Endothelial cell of umbilical vein (primary cell): ENCODE measurements around the gene RIT2. TPM values are rescaled to one million over a fixed set of nuclear protein-coding genes. Genes with fewer than 3 reads are reported as not detected.
"Not testable (repeated sequence)": the region's sequence is repeated elsewhere in the genome, so short reads cannot be mapped to it uniquely, and the experiment has no call there.

ENCODE experiments used
- BruUV-seq: library from RNA; stranded (reverse); fragments of 400-500 nt; replicated peaks from 2 replicates; lab custom pipeline; 2021; lab: Mats Ljungman, UMichigan
- CTCF ChIA-PET: fragments of 300-600, 350-600 bp; sonication (Branson Sonifier 250); formaldehyde crosslinking; loops from one replicate; lab custom pipeline; 2021; ENCODE audit warnings: antibody characterized with exemption, inconsistent platforms; lab: Charles Lee
- POLR2A ChIA-PET: fragments of 300-600, 350-600 bp; sonication (Branson Sonifier 250); formaldehyde crosslinking; loops from one replicate; lab custom pipeline; 2021; ENCODE audit warnings: antibody characterized with exemption, inconsistent platforms; lab: Charles Lee
- DNase-seq: peaks from one replicate; pipeline ENCODE4 v3.0.0-alpha.2; 2011; ENCODE audit warnings: low read depth, low spot score
- FAIRE-seq: peaks from 2 replicates; lab custom pipeline; 2011; peaks lifted over from hg19 to GRCh38; lab: Jason Lieb, UNC
- H2AFZ ChIP-seq: 2 replicates; pipeline ENCODE4 v1.6.0; 2012; ENCODE audit warnings: low read depth, low read length, control low read depth, inconsistent platforms
- H3K27ac ChIP-seq: 2 replicates; pipeline ENCODE4 v1.5.1; 2011; ENCODE audit warnings: low read depth, mild to moderate bottlenecking, control low read depth, low read length, moderate library complexity; ENCODE audit not compliant: insufficient read depth
- H3K27me3 ChIP-seq, 2 experiments: 2 replicates each; pipeline versions ENCODE4 v1.6.0 to v1.6.1; 2011; ENCODE audit warnings: low read length in 2 of 2, mixed read lengths in 1 of 2; ENCODE audit not compliant: control insufficient read depth in 2 of 2, insufficient read depth in 2 of 2
- H3K36me3 ChIP-seq, 2 experiments: 2 replicates in 1 of 2; 3 replicates in 1 of 2; pipeline ENCODE4 v1.5.1; 2011; ENCODE audit warnings: low read length in 2 of 2, mild to moderate bottlenecking in 1 of 2, moderate library complexity in 1 of 2; ENCODE audit not compliant: control insufficient read depth in 2 of 2, insufficient read depth in 2 of 2; ENCODE audit errors: extremely low read depth in 1 of 2
- H3K4me1 ChIP-seq: 3 replicates; pipeline ENCODE4 v1.5.1; 2011; ENCODE audit warnings: mild to moderate bottlenecking, low read length; ENCODE audit not compliant: control insufficient read depth, insufficient read depth; ENCODE audit errors: extremely low read depth
- H3K4me2 ChIP-seq: 2 replicates; pipeline ENCODE4 v1.6.1; 2011; ENCODE audit warnings: low read length, control low read depth, mixed read lengths; ENCODE audit not compliant: insufficient read depth
- H3K4me3 ChIP-seq, 3 experiments: fragments of 200-600 bp in 1 of 3; sonication (generic), shearing (Covaris generic) in 1 of 3; replicated peaks in 1 of 3; 2 replicates each; pipeline ENCODE4 v1.5.1; 2011 to 2016; ENCODE audit warnings: control low read depth in 3 of 3, low read length in 3 of 3, mild to moderate bottlenecking in 2 of 3, inconsistent platforms in 1 of 3, low read depth in 1 of 3, moderate library complexity in 1 of 3; ENCODE audit not compliant: insufficient read depth in 1 of 3
- H3K79me2 ChIP-seq: 2 replicates; pipeline ENCODE4 v1.6.0; 2012; ENCODE audit warnings: low read length, inconsistent platforms; ENCODE audit not compliant: control insufficient read depth, insufficient read depth
- H3K9ac ChIP-seq: replicated peaks from 2 replicates; pipeline ENCODE3; 2011; ENCODE audit warnings: low read length, control low read depth; ENCODE audit not compliant: insufficient read depth; ENCODE audit errors: extremely low read depth
- H3K9me1 ChIP-seq: replicated peaks from 3 replicates; pipeline ENCODE4 v1.6.0; 2011; ENCODE audit warnings: mild to moderate bottlenecking, low read length; ENCODE audit not compliant: control insufficient read depth, insufficient read depth; ENCODE audit errors: extremely low read depth
- H3K9me3 ChIP-seq: replicated peaks from 2 replicates; pipeline ENCODE4 v1.5.1; 2012; ENCODE audit warnings: low read length, inconsistent platforms; ENCODE audit not compliant: control insufficient read depth, insufficient read depth
- H4K20me1 ChIP-seq: replicated peaks from 2 replicates; pipeline ENCODE3; 2011; ENCODE audit warnings: mild to moderate bottlenecking, low read length; ENCODE audit not compliant: control insufficient read depth, insufficient read depth; ENCODE audit errors: extremely low read depth
- CTCF ChIP-seq, 2 donors: IDR thresholded peaks; 1 replicate in 1 of 2; 2 replicates in 1 of 2; pipeline ENCODE4 v1.5.1; 2011; ENCODE audit warnings: low read length in 2 of 2, mild to moderate bottlenecking in 2 of 2, moderate library complexity in 2 of 2, control low read depth in 1 of 2, inconsistent platforms in 1 of 2, low read depth in 1 of 2; ENCODE audit not compliant: insufficient read depth in 1 of 2; ENCODE audit errors: extremely low read depth in 1 of 2
- EZH2 ChIP-seq: IDR thresholded peaks from 2 replicates; pipeline ENCODE4 v1.6.1; 2012; ENCODE audit warnings: borderline replicate concordance, low read depth, mild to moderate bottlenecking, moderate library complexity, low read length, inconsistent platforms; ENCODE audit not compliant: severe bottlenecking
- FOS ChIP-seq: IDR thresholded peaks from 2 replicates; pipeline ENCODE4 v1.6.1; 2011; ENCODE audit warnings: mild to moderate bottlenecking, low read length, moderate library complexity, borderline replicate concordance; ENCODE audit not compliant: insufficient read depth
- GATA2 ChIP-seq: IDR thresholded peaks from 2 replicates; pipeline ENCODE4 v1.7.0; 2011; ENCODE audit warnings: low read depth, mild to moderate bottlenecking, moderate library complexity, mixed read lengths, low read length; ENCODE audit not compliant: insufficient read length, insufficient read depth
- JUN ChIP-seq: IDR thresholded peaks from 2 replicates; pipeline ENCODE4 v1.6.1; 2011; ENCODE audit warnings: borderline replicate concordance, low read depth; ENCODE audit not compliant: insufficient read length, insufficient read depth
- MAX ChIP-seq: IDR thresholded peaks from 2 replicates; pipeline ENCODE4 v1.6.1; 2011; ENCODE audit not compliant: insufficient read depth, insufficient read length
- MYC ChIP-seq: IDR thresholded peaks from one replicate; pipeline ENCODE4 v1.6.1; 2011; ENCODE audit warnings: mild to moderate bottlenecking, low read depth, low read length
- POLR2A ChIP-seq: IDR thresholded peaks from 2 replicates; pipeline ENCODE4 v1.6.1; 2012; ENCODE audit warnings: low read depth, mild to moderate bottlenecking, control low read depth, low read length
- POLR2AphosphoS5 ChIP-seq: IDR thresholded peaks from 2 replicates; pipeline ENCODE4 v1.6.1; 2012; ENCODE audit warnings: low read depth, mild to moderate bottlenecking, control low read depth, low read length, moderate library complexity; ENCODE audit not compliant: insufficient read depth
- dilution Hi-C: fragments of 300-500 bp; cut with MboI; formaldehyde crosslinking; loops from one replicate; pipeline ENCODE4 v1.15.0; 2019; ENCODE audit warnings: low sequenced_read_pairs; ENCODE audit not compliant: extremely low pct_ligation_motif_present
- intact Hi-C: fragments of 100-400 bp; cut with micrococcal nuclease; formaldehyde crosslinking; loops from one replicate; pipeline ENCODE4 v1.10.0; 2022
- polyA plus RNA-seq, 4 experiments: library from polyadenylated mRNA; depleted of rRNA in 3 of 4; stranded (reverse) in 3 of 4; unstranded in 1 of 4; fragments of >200 nt; gene quantifications; 2 replicates each; pipeline versions ENCODE4 v1.2.1 to v1.2.3, GENCODE V29; 2011 to 2012; ENCODE audit warnings: missing spikeins in 1 of 4
- total RNA-seq: library from RNA; stranded (reverse); gene quantifications from 2 replicates; pipeline ENCODE4 v1.2.3, GENCODE V29; 2021

Gene RIT2
- total and polyA plus RNA-seq, 2 donors (not counting 3 experiments of a cell fraction or from before 2014, with no cell fraction given) = not detected

- Histone ChIP-seq H3K9me3 (no peaks in the 10 kb centered on the region), H3K79me2 (no peaks in the 10 kb centered on the region), H3K27ac (no peak overlapping the region), H3K36me3 (no peaks in the 10 kb centered on the region), H4K20me1 (no peaks in the 10 kb centered on the region), H2AFZ (no peak overlapping the region), H3K4me1 (no peaks in the 10 kb centered on the region), H3K9me1 (no peaks in the 10 kb centered on the region), H3K4me2 (no peak overlapping the region), H3K4me3 (no peak overlapping the region), H3K27me3 (no peaks in the 10 kb centered on the region), H3K9ac (no peak overlapping the region)
- DNase-seq = no peak
- POLR2A ChIA-PET = no interaction called here
- no peak for FAIRE-seq
- TF ChIP-seq POLR2AphosphoS5 = no peak
- TF ChIP-seq MYC = no peak
- no peak for TF ChIP-seq GATA2
- no peak for TF ChIP-seq CTCF (IDR thresholded peaks at IDR 0.05; ENCODE audit: extremely low read depth in 1 of 2, insufficient read depth in 1 of 2, low read depth in 1 of 2, low read length in 2 of 2)
- no peak for TF ChIP-seq FOS
- no peak for TF ChIP-seq MAX
- TF ChIP-seq EZH2 = no peak
- no peak for TF ChIP-seq JUN
- TF ChIP-seq POLR2A = no peak
- CTCF ChIA-PET = no interaction called here
- intact Hi-C loops = no loop called here
- dilution Hi-C loops = no loop called here
- no TSS peak for BruUV-seq
Measured at GRCh38 chr18:42798606-42799170, 316.8 kb downstream of the RIT2 start.

GRCh38 chr18:42795213-42795789 lies 320.2 kb downstream of the RIT2 start:
- H3K27me3 ChIP-seq, FAIRE-seq, DNase-seq, H3K79me2 ChIP-seq, POLR2A ChIA-PET, H4K20me1 ChIP-seq, dilution Hi-C loops, H3K9me3 ChIP-seq, H2AFZ ChIP-seq, H3K4me1 ChIP-seq, H3K4me2 ChIP-seq, BruUV-seq, H3K4me3 ChIP-seq, CTCF ChIA-PET, H3K27ac ChIP-seq, H3K9ac ChIP-seq, H3K36me3 ChIP-seq, H3K9me1 ChIP-seq, intact Hi-C loops: not testable (repeated sequence)
